GM21825 (cell line): Measurements from ENCODE around the gene HS1BP3.

ENCODE experiments used
- ATAC-seq: cut with Tn5 transposase; IDR thresholded peaks from one replicate; pipeline ENCODE4 v1.9.1; 2021; ENCODE audit warnings: mild to moderate bottlenecking, moderate library complexity; ENCODE audit not compliant: unreplicated experiment

Gene HS1BP3

GRCh38 chr2:20589975-20590703, 60.8 kb downstream of the HS1BP3 start:
- no peak for ATAC-seq

GRCh38 chr2:20588918-20589871, 61.7 kb downstream of the HS1BP3 start:
- ATAC-seq = no peak

GRCh38 chr2:20585710-20586594, 64.9 kb downstream of the HS1BP3 start:
- ATAC-seq = no peak

GRCh38 chr2:20585359-20585709, 65.6 kb downstream of the HS1BP3 start:
- no peak for ATAC-seq

GRCh38 chr2:20584399-20585358, 66.2 kb downstream of the HS1BP3 start:
- no peak for ATAC-seq

- no peak for ATAC-seq
Observed at GRCh38 chr2:20584045-20584398, 66.9 kb downstream of the HS1BP3 start.

DNA sequence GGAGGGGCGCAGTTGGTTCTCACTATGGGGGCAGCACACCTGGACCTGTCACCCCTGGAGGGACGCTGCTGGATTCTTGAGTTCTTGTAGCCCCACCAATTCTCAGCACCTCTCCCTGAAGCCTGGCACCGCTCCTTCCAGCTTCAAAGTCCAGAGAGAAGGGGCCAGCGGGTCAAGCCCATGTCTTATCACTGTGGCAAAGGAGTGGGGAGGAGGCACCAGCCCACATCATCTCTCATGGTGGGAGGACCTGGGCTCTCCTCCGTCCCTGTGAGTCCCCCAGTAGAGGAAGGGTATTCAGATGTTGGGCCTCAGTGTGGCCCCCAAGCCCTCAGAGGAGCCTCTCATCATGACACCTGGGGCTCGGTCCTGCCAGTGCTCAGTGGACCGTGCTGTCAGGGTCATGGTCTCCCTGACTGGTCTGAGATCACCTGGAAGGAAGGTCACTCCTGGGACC, 67.4 kb downstream of the HS1BP3 start:
- ATAC-seq = no peak

- no peak for ATAC-seq
Observed at GRCh38 chr2:20582600-20583221, 68.2 kb downstream of the HS1BP3 start.

DNA sequence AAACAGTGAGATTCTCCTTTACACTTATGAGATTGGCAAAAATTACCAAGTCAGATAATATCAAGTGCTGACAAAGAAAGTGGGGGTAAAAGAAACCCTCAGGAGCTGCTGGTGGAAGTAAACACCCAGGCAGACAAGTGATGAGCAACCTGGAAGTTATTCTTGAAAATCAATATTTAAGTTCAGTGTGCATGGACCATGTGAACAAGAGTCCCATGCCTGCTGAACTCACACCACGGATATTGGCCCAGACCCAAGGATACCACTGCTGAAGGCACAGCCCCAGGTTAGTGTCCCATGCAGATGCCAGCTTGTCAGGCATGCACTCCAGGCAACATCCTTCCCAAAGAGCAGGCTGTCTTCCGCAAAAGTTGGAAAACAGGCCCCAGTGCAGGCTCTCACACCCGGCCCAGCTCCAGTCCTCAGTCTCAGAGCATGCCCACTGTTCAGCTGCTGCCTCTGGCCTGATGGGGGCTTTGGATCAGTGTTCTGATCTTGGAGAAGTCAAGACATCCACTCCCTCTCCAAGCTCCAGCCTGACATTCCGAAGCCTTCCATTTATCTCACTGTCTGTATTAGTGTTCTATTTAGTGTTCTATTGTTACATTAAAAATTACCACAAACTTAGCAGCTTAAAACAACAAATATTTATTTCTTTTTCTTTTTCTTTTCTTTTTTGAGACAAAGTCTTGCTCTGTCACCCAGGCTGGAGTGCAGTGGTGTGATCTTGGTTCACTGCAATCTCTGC, 70.0 kb downstream of the HS1BP3 start:
- ATAC-seq = no peak

GRCh38 chr2:20579866-20580265, 71.0 kb downstream of the HS1BP3 start:
- no peak for ATAC-seq

GRCh38 chr2:20578895-20579825, 71.7 kb downstream of the HS1BP3 start:
- peak; percentile 63 for ATAC-seq

- ATAC-seq = no peak
Observed at GRCh38 chr2:20578266-20578894, 72.5 kb downstream of the HS1BP3 start.

DNA sequence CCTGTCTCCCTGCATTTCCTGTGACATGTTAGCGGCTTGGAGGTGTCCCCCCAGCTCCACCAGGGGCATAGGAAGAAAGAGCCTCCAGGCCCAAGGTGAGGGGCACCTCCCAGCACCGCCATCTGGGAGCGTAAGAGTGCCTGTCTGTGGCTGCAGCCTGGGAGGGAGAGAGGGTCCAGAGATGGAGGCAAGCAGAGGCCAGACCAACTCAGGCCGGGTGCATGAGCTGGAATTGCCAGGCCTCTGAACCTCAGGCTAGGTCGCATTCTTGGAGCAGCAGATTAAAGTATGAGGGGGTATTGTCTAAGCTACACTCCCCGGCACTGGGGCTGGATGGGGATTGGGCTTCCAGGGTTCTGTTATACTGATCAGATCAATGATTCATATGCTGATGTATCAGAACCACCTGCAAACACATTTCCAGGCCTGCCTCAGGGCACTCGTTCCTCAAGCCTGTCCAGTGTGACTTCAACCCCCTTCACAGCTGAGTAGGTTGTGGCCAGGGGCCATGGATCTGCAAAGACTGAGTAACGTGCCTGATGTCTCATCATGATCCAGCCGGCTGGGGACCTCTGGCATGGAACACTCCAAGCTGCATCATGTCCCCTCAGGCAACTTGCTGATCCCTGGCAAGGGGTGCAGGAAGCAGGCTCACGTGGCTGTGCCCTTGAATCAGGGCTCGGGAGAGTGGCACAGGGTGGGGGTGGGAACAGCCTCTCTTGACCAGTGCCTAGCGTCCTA, 73.2 kb downstream of the HS1BP3 start:
- ATAC-seq = no peak

DNA sequence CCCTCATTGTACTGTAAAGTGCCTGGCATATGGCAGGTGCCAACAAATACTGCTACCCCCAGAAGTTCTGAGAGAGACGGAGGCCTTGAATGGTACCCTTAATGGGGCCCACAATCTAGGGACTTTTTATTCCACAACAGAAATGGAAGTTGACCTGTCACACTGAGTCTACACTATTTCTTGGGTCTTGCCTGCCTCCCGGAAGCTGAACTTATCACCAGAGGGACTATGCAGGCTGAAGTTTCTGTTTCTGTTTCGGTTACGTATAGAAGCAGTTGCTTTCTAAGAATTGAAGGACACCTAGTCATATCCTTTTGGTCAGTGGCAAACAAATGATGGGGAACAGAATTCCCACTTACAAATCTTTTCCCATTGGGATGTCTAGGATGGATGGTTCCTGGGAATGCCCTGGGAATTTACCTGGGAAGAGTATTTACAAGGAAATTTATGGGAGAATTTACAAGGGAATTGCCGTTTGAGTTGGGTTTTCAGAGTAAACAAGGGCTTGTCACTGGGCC, 74.2 kb downstream of the HS1BP3 start:
- peak; percentile 67 for ATAC-seq

DNA sequence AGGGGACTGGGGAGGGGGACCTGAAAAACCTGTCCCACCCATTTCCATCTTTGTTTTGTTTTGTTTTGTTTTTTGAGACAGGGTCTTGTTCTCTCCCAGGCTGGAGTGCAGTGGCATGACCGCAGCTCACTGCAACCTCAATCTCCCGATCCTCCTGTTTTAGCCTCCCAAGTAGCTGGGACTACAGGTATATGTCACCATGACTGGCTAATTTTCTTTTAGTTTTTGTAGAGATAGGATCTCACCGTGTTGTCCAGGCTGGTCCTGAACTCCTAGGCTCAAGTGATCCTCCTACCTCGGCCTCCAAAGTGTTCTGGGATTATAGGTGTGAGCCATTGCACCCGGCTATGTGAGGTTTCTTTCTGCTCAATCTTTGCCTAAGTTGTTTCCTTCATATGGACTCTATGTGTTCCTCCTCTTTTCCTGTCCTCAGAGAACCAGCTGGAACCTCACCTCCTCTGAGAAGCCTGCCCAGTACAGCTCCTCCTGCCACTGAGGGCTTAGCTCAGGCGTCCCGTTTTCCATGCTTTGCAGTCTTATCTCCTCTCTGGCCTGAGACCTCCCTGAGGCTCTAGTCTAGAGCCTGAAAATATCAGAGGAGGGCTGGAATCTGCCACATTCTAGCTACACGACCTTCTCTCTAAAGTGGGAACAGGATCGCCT, 74.8 kb downstream of the HS1BP3 start:
- no peak for ATAC-seq

DNA sequence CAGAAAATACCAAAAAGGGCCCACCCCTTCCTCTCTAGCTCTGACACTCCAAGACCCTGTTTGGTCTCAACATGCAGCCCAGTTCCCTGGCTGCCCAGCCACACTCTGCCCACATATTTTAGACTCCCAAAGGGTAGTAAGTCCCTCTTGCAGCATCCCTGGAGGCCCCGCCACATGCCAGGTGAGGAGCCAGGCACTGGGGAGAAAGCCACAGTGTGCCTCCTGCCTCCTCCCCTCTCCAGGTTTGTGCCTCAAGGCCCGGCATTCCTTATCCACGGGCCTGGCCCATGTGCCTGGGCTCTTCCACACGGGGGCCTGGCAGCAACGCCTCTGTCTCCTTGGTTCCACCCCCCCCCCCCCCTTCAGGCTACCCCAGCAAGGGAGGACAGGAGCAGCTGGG, 75.5 kb downstream of the HS1BP3 start:
- ATAC-seq = no peak
